Regular cardiac myocyte (primary cell): ENCODE data around the gene BTBD1. TPM values are rescaled to one million over a fixed set of nuclear protein-coding genes. Genes with fewer than 3 reads are reported as not detected.

ENCODE experiments used
- total RNA-seq: library from RNA; depleted of rRNA; stranded (reverse); fragments of >200 nt; gene quantifications from 2 replicates; pipeline ENCODE4 v1.2.3, GENCODE V29; 2014

The BTBD1 gene
- total RNA-seq: 97.5 and 102 TPM in 2 replicates

DNA sequence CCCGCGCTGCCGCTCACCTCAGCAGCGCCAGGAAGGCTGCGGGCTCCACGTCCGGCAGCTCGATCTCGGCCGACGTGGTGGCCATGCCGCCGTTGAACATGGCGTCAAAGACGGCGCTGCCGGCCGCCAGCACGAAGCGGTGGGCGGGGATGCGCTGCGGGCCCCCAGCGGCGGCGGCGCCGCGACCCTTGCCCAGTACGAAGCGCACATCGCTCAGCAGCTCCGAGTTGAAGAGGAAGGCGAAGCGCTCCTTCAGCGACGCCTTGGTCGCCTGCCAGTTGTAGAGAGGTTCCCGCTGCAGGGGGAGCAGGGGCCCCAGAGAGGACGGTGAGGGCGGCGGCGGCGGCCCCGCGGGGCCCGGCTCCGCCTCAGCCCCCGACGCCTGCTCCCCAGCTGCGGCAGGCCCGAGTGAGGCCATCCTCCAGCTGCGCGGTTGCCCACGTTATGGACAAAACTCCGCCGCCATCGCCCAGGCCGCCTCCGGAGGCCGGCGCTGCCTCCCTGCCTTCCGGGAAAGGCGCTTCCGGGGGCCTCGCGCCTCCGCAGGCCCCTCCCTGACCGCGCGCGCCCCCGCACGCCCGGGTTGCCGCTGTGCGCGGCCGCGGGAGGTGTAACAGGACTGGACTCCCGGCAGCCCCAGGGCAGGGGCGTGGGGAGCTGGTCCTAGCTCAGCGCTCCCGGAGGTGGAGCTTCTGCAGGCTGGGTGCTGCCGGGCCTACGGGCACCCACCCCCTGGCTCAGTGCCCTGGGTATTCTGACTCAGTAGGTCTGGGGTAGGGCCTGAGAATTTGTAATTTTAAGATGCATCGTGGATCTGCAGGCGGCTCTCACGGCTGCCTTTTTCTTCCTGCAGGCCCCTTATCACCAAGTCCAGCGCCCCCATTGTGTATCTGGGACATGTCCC lies at the start of gene BTBD1:
BTBD1 (minus strand) TSS at position 519 of the 904 bp plus-strand sequence; CDS start at position 418, 101 bp downstream.

DNA sequence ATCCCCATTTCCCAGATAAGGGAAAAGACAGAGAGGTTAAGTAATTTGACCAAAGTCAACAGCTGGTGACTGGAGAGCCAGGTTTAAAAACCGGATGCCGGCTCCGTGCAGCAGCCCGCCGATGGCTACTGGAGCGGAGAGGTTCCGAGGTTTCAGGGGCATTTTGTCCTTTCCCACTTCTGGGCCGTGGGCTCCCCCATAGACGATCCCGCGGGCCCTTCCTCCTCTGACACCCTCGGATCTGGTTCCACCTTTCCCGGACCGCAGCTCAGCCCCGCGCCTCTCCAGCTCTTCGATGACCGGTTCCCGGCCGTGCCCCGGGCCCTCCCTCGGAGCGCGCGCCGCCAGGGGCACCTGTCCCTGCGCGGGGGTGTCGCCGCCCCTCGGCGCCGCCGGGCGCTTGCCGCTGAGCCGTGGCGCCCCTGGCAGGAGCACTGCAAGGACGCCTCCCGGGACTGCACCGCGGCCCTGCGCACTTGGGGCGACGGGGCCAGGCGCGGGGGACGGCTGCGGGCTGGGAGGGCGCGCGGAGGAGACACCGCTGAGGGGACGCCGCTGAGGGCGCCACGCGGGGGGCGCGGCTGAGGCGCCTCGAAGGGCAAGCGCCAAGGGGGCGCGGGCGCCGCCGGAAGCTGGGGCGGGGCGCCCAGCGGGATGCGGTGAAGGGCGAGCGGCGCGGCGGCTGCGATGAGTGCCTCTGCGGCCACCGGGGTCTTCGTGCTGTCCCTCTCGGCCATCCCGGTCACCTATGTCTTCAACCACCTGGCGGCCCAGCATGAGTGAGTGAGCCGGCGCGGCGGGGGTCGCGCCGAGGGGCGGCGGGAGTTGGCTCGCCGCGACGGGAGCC lies 40.2 kb upstream of the BTBD1 start, which contains the start of gene TM6SF1:
TM6SF1 (plus strand) TSS at position 652 of the 847 bp plus-strand sequence; CDS start at position 688, 36 bp downstream.

DNA sequence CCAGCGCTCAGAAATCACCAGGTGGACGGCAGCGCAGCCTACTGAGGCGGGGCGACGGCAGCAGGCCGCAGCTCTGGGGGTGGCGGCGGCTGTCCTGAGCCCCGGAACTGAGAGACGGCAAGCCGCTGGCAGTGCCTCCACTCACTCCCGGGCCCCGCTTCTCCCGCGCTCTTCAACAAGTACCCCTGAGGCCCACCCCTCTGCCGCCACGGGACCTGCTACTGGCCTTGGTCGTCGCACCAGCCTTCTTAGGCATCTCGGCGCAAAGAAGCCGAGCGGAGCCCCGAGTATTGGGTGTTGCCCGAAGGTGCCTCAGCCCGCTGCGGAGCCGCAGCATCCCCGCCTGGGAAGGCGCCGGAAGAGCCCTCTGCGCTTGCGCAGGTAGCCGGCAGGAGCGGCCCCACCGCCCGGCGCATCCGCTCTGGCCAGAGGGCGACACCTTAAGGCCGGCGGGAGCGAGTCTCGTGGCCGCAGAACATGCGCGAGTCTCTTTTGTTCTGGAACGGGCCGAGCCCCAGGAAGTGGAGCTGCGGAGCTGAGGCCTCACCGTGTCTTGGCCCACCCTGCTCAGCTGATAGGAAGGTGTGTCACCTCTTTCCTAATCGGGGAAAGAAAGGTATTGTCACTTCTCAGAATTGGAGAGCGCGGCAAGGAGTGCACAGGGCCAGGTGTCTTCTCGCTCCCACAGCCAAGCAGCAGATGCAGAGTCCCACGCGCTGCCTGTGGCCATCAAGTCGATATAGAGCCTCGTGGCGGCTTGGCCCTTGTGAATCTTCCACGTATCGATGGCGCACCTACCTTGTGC lies 55.6 kb downstream of the BTBD1 start, which contains the start of gene C15orf40:
C15orf40 (minus strand) TSS at position 369 of the 805 bp plus-strand sequence; CDS start at position 337, 32 bp downstream.

DNA sequence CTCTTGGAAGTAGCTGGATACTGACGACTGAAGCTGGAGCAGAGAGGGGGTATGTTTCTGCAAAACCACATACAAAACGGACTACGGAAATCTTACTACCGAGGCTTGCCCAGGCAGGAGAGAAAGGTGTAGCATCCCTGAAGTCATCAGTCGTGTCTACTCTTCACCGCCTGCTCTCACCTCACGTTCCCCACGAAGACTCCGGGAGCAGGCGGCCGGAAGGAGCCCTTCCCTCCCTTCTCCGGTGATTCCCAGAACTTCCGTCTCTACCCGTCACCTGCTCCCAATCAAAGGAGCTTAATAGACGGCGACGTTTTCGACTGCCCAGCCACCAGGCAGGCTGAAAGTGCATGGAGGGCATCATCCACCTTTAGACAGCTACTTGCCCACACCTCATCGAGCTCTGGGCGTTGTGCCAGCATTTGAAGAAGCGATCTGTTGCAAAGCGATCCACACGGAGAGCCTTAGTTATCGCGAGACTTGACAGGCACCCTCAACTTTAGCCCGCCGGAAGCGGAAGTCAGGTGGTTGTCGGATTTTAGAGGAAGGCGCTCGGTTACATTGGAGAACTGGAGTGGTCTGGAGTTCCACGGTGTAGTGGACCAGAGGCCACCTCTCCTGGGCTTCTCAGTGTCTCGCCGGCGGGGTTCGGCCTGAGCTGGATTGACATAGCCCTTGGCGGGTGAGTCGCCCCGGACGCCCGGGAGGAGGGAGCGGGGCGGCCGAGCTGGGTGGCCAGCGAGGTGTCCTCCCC lies 81.2 kb downstream of the BTBD1 start, which contains the start of gene RAMAC:
RAMAC (plus strand) TSS at position 523 of the 754 bp plus-strand sequence. CDS start 2,809 bp downstream, outside the sequence.

Other genes starting within 250 kb of the BTBD1 start
- gene HOMER2, start 114.5 kb downstream of the BTBD1 start, total RNA-seq: 2.1 and 44.8 TPM in 2 replicates
- gene RAMAC, start 81.0 kb downstream of the BTBD1 start, total RNA-seq: 35.1 and 36.6 TPM in 2 replicates
- gene C15orf40, start 55.6 kb downstream of the BTBD1 start, total RNA-seq: 7.7 and 8.7 TPM in 2 replicates
- 0.85 and 0.96 TPM in 2 replicates for gene TM6SF1, start 40.4 kb upstream of the BTBD1 start, total RNA-seq
- gene HDGFL3, start 140.6 kb upstream of the BTBD1 start, total RNA-seq: 40.6 and 59.0 TPM in 2 replicates
- gene BNC1, start 217.4 kb upstream of the BTBD1 start, total RNA-seq: 5.8 and 6.5 TPM in 2 replicates